ENCODE results near the gene PDE6B. TPM values are rescaled to one million over a fixed set of nuclear protein-coding genes. Genes with fewer than 3 reads are reported as not detected.

PDE6B gene
- total and polyA plus RNA-seq, 2 of the 13 experiments (the other 11 are each of a cell fraction or from before 2014, with no cell fraction given): 0.38 to 0.40 TPM

DNA sequence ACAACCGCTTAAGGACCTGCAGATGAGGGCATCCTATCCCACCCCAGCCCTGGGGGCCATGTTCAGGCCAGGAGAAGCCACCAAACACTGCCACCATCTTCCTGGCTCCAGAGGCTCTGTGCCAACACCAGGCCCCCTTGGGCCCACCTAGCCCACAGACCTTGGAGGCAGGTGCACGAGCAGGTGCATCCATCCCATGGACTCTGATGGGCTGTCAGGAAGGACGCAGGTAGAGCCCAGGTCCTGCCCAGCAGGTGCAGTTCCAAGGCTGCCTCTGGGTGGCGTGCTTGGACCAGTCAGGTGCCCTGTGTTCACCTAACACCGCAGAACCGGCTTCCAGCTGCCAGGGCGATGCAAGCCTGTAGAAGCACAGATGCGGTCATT lies 22.8 kb upstream of the PDE6B start (continued):
- TF ChIP-seq, protein P1, sequence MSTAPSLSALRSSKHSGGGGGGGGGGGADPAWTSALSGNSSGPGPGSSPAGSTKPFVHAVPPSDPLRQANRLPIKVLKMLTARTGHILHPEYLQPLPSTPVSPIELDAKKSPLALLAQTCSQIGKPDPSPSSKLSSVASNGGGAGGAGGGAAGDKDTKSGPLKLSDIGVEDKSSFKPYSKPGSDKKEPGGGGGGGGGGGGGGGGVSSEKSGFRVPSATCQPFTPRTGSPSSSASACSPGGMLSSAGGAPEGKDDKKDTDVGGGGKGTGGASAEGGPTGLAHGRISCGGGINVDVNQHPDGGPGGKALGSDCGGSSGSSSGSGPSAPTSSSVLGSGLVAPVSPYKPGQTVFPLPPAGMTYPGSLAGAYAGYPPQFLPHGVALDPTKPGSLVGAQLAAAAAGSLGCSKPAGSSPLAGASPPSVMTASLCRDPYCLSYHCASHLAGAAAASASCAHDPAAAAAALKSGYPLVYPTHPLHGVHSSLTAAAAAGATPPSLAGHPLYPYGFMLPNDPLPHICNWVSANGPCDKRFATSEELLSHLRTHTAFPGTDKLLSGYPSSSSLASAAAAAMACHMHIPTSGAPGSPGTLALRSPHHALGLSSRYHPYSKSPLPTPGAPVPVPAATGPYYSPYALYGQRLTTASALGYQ (CRISPR knock-in tag; IDR thresholded peaks at IDR 0.05): no peak
- TF ChIP-seq CREB3 (CRISPR knock-in tag; IDR thresholded peaks at IDR 0.05) (no peak), CHD2 (IDR thresholded peaks at IDR 0.05; ENCODE audit: low read depth, low read length) (no peak), NCOA1 (CRISPR knock-in tag; IDR thresholded peaks at IDR 0.05) (no peak), JUNB (CRISPR knock-in tag; IDR thresholded peaks at IDR 0.05; ENCODE audit: borderline replicate concordance) (no peak), ZBTB42 (CRISPR knock-in tag; IDR thresholded peaks at IDR 0.05) (no peak), ATF4 (CRISPR knock-in tag; IDR thresholded peaks at IDR 0.05) (no peak), ZNF652 (CRISPR knock-in tag; IDR thresholded peaks at IDR 0.05; ENCODE audit: borderline replicate concordance, low read depth) (no peak), MTF2 (CRISPR knock-in tag; IDR thresholded peaks at IDR 0.05; ENCODE audit: borderline replicate concordance) (no peak; the same call in 1 of the 2 replicates), ZNF737 (CRISPR knock-in tag; IDR thresholded peaks at IDR 0.05; ENCODE audit: borderline replicate concordance) (no peak), NFIB (CRISPR knock-in tag; IDR thresholded peaks at IDR 0.05; ENCODE audit: borderline replicate concordance) (no peak), ATF1 (CRISPR knock-in tag; IDR thresholded peaks at IDR 0.05) (no peak), PAF1 (CRISPR knock-in tag; IDR thresholded peaks at IDR 0.05) (no peak), ZNF562 (CRISPR knock-in tag; IDR thresholded peaks at IDR 0.05; ENCODE audit: borderline replicate concordance) (no peak)
- TF ChIP-seq, protein P2, sequence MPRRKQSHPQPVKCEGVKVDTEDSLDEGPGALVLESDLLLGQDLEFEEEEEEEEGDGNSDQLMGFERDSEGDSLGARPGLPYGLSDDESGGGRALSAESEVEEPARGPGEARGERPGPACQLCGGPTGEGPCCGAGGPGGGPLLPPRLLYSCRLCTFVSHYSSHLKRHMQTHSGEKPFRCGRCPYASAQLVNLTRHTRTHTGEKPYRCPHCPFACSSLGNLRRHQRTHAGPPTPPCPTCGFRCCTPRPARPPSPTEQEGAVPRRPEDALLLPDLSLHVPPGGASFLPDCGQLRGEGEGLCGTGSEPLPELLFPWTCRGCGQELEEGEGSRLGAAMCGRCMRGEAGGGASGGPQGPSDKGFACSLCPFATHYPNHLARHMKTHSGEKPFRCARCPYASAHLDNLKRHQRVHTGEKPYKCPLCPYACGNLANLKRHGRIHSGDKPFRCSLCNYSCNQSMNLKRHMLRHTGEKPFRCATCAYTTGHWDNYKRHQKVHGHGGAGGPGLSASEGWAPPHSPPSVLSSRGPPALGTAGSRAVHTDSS (CRISPR knock-in tag; conservative IDR thresholded peaks at IDR 0.05): no peak
- TF ChIP-seq, protein P3, sequence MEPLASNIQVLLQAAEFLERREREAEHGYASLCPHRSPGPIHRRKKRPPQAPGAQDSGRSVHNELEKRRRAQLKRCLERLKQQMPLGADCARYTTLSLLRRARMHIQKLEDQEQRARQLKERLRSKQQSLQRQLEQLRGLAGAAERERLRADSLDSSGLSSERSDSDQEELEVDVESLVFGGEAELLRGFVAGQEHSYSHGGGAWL (CRISPR knock-in tag; IDR thresholded peaks at IDR 0.05): no peak
- TF ChIP-seq, protein P4, sequence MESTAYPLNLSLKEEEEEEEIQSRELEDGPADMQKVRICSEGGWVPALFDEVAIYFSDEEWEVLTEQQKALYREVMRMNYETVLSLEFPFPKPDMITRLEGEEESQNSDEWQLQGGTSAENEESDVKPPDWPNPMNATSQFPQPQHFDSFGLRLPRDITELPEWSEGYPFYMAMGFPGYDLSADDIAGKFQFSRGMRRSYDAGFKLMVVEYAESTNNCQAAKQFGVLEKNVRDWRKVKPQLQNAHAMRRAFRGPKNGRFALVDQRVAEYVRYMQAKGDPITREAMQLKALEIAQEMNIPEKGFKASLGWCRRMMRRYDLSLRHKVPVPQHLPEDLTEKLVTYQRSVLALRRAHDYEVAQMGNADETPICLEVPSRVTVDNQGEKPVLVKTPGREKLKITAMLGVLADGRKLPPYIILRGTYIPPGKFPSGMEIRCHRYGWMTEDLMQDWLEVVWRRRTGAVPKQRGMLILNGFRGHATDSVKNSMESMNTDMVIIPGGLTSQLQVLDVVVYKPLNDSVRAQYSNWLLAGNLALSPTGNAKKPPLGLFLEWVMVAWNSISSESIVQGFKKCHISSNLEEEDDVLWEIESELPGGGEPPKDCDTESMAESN (CRISPR knock-in tag; conservative IDR thresholded peaks at IDR 0.05): no peak
